Activated CD4-positive, alpha-beta T cell treated with anti-CD3 and anti-CD28 coated beads for 1 hour (primary cell): ENCODE measurements around the gene HPGDS.
"Not testable (repeated sequence)": the region's sequence is repeated elsewhere in the genome, so short reads cannot be mapped to it uniquely, and the experiment has no call there.

Source experiments
- DNase-seq: peaks from one replicate; pipeline ENCODE4 v3.0.0-alpha.2; 2020

The HPGDS gene

GRCh38 chr4:94342694-94343093 lies at the start of gene HPGDS:
Gene HPGDS (minus strand): TSS chr4:94342836. CDS start chr4:94334629, 8,207 bp downstream.
- DNase-seq = no peak

- DNase-seq = no peak
Measured at GRCh38 chr4:94390804-94391410, 48.3 kb upstream of the HPGDS start.

- DNase-seq = no peak
Measured at GRCh38 chr4:94389595-94390267, 47.1 kb upstream of the HPGDS start.

- DNase-seq = not testable (repeated sequence)
Measured at GRCh38 chr4:94387965-94388364, 45.3 kb upstream of the HPGDS start.

GRCh38 chr4:94385452-94385851 lies 42.8 kb upstream of the HPGDS start:
- DNase-seq = not testable (repeated sequence)

- not testable (repeated sequence) for DNase-seq
Measured at GRCh38 chr4:94382891-94383290, 40.3 kb upstream of the HPGDS start.

- no peak for DNase-seq
Measured at GRCh38 chr4:94378047-94378446, 35.4 kb upstream of the HPGDS start.

- DNase-seq = no peak
Measured at GRCh38 chr4:94377294-94377693, 34.7 kb upstream of the HPGDS start.

GRCh38 chr4:94375364-94375763 lies 32.7 kb upstream of the HPGDS start:
- no peak for DNase-seq

GRCh38 chr4:94373752-94374151 lies 31.1 kb upstream of the HPGDS start:
- no peak for DNase-seq

- no peak for DNase-seq
Measured at GRCh38 chr4:94372991-94373390, 30.4 kb upstream of the HPGDS start.

GRCh38 chr4:94372228-94372978 lies 29.8 kb upstream of the HPGDS start:
- DNase-seq = no peak

- DNase-seq = no peak
Measured at GRCh38 chr4:94371290-94371689, 28.7 kb upstream of the HPGDS start.

- no peak for DNase-seq
Measured at GRCh38 chr4:94370533-94371254, 28.1 kb upstream of the HPGDS start.

- no peak for DNase-seq
Measured at GRCh38 chr4:94369046-94369445, 26.4 kb upstream of the HPGDS start.

- DNase-seq = no peak
Measured at GRCh38 chr4:94368459-94368858, 25.8 kb upstream of the HPGDS start.

GRCh38 chr4:94365304-94365703 lies 22.7 kb upstream of the HPGDS start:
- no peak for DNase-seq

GRCh38 chr4:94364527-94364926 lies 21.9 kb upstream of the HPGDS start:
- no peak for DNase-seq

- no peak for DNase-seq
Measured at GRCh38 chr4:94363136-94363655, 20.6 kb upstream of the HPGDS start.

GRCh38 chr4:94359838-94360237 lies 17.2 kb upstream of the HPGDS start:
- DNase-seq = no peak

- DNase-seq = no peak
Measured at GRCh38 chr4:94359221-94359620, 16.6 kb upstream of the HPGDS start.

GRCh38 chr4:94358101-94358500 lies 15.5 kb upstream of the HPGDS start:
- DNase-seq = no peak

- DNase-seq = no peak
Measured at GRCh38 chr4:94357624-94358023, 15.0 kb upstream of the HPGDS start.
